HepG2 (cell line): ENCODE measurements around the gene RGPD3. TPM values are rescaled to one million over a fixed set of nuclear protein-coding genes. Genes with fewer than 3 reads are reported as not detected.
"Not testable (repeated sequence)": the region's sequence is repeated elsewhere in the genome, so short reads cannot be mapped to it uniquely, and the experiment has no call there.

Source experiments
- ATF1 ChIP-seq: IDR thresholded peaks from 2 replicates; pipeline ENCODE4 v1.6.1; 2016; ENCODE audit warnings: mild to moderate bottlenecking, control low read depth
- ELF3 ChIP-seq: IDR thresholded peaks from 2 replicates; pipeline ENCODE4 v1.6.1; 2016; ENCODE audit warnings: missing genetic modification reagents, missing compliant biosample characterization
- ERF ChIP-seq: IDR thresholded peaks from 2 replicates; pipeline ENCODE4 v1.6.1; 2018; ENCODE audit warnings: missing biosample characterization, missing genetic modification reagents
- FOSL2 ChIP-seq: sonication (generic); formaldehyde crosslinking; IDR thresholded peaks from 2 replicates; pipeline ENCODE4 v1.4.0; 2020; ENCODE audit warnings: missing genetic modification reagents
- FOXP4 ChIP-seq: sonication (generic); formaldehyde crosslinking; IDR thresholded peaks from 2 replicates; pipeline ENCODE4 v1.4.0; 2020; ENCODE audit warnings: missing genetic modification reagents
- HNF1A ChIP-seq, 2 experiments: sonication (generic) in 1 of 2; formaldehyde crosslinking in 1 of 2; IDR thresholded peaks; 2 replicates each; pipeline versions ENCODE4 v1.4.0 to v1.6.1; 2016 to 2020; ENCODE audit warnings: borderline replicate concordance in 1 of 2, low read depth in 1 of 2, mild to moderate bottlenecking in 1 of 2, missing genetic modification reagents in 1 of 2
- JUND ChIP-seq: sonication (generic); formaldehyde crosslinking; IDR thresholded peaks from 2 replicates; pipeline ENCODE4 v1.8.0; 2022; ENCODE audit warnings: mild to moderate bottlenecking, missing genetic modification reagents
- KDM5B ChIP-seq: sonication (generic); formaldehyde crosslinking; IDR thresholded peaks from 2 replicates; pipeline ENCODE4 v1.4.0; 2020; ENCODE audit warnings: missing genetic modification reagents, mild to moderate bottlenecking, borderline replicate concordance
- NCOA1 ChIP-seq: sonication (generic); formaldehyde crosslinking; IDR thresholded peaks from 2 replicates; pipeline ENCODE4 v1.9.0; 2021; ENCODE audit warnings: missing genetic modification reagents
- NR2C2 ChIP-seq: sonication (generic); formaldehyde crosslinking; IDR thresholded peaks from 2 replicates; pipeline ENCODE4 v1.4.0; 2020; ENCODE audit warnings: missing genetic modification reagents, mild to moderate bottlenecking, moderate library complexity, borderline replicate concordance
- NR2F6 ChIP-seq, 2 experiments: IDR thresholded peaks; 2 replicates each; pipeline ENCODE4 v1.6.1; 2016; ENCODE audit warnings: antibody characterized with exemption in 1 of 2, mild to moderate bottlenecking in 1 of 2
- POGZ ChIP-seq: sonication (generic); formaldehyde crosslinking; IDR thresholded peaks from 2 replicates; pipeline ENCODE4 v1.4.0; 2020; ENCODE audit warnings: mild to moderate bottlenecking, missing genetic modification reagents
- SAP130 ChIP-seq: IDR thresholded peaks from 2 replicates; pipeline ENCODE4 v1.6.1; 2016; ENCODE audit warnings: low read depth
- TCF7 ChIP-seq: sonication (generic); IDR thresholded peaks from 2 replicates; pipeline ENCODE4 v1.6.1; 2016; ENCODE audit warnings: antibody characterized with exemption, low read depth
- TOPORS ChIP-seq: sonication (generic); formaldehyde crosslinking; IDR thresholded peaks from 2 replicates; pipeline ENCODE4 v1.8.0; 2023; ENCODE audit warnings: mild to moderate bottlenecking, missing genetic modification reagents
- ZMAT3 ChIP-seq: sonication (generic); formaldehyde crosslinking; conservative IDR thresholded peaks from 2 replicates; pipeline ENCODE4 v1.7.0; 2021; ENCODE audit warnings: missing genetic modification reagents
- ZMYM4 ChIP-seq: sonication (generic); formaldehyde crosslinking; IDR thresholded peaks from 2 replicates; pipeline ENCODE4 v1.8.1; 2023; ENCODE audit warnings: mild to moderate bottlenecking, missing genetic modification reagents
- ZNF263 ChIP-seq: sonication (generic); formaldehyde crosslinking; IDR thresholded peaks from 2 replicates; pipeline ENCODE4 v1.4.0; 2020; ENCODE audit warnings: missing genetic modification reagents
- ZNF292 ChIP-seq: sonication (generic); formaldehyde crosslinking; IDR thresholded peaks from 2 replicates; pipeline ENCODE4 v1.8.1; 2022; ENCODE audit warnings: mild to moderate bottlenecking, low read depth, missing genetic modification reagents, borderline replicate concordance
- ZNF547 ChIP-seq: sonication (generic); formaldehyde crosslinking; IDR thresholded peaks from 2 replicates; pipeline ENCODE4 v1.5.1; 2020; ENCODE audit warnings: mild to moderate bottlenecking, missing genetic modification reagents
- polyA plus RNA-seq, 8 experiments: library from polyadenylated mRNA; depleted of rRNA in 3 of 8; stranded (reverse) in 7 of 8; unstranded in 1 of 8; fragments of >200 nt; fragmentation: Illumina TruSeq in 4 of 8; extraction: Trizol in 4 of 8; gene quantifications; 2 replicates each; pipeline versions ENCODE4 v1.2.1 to v1.2.3, GENCODE V29; 2011 to 2016; ENCODE audit warnings: low read depth in 4 of 8, missing spikeins in 1 of 8, mixed read lengths in 1 of 8; ENCODE audit not compliant: insufficient read depth in 1 of 8
- total RNA-seq, 5 experiments: library from RNA; depleted of rRNA; stranded (reverse); fragments of >200 nt; fragmentation: Illumina TruSeq; extraction: Trizol; gene quantifications; 2 replicates each; pipeline ENCODE4 v1.2.3, GENCODE V29; 2016; ENCODE audit warnings: low read depth in 1 of 5
- TF ChIP-seq, protein P1 (sequence below): IDR thresholded peaks from 2 replicates; pipeline ENCODE4 v1.6.1; 2016; ENCODE audit warnings: mild to moderate bottlenecking
- TF ChIP-seq, protein P2 (sequence below): IDR thresholded peaks from 2 replicates; pipeline ENCODE4 v1.6.1; 2016; ENCODE audit warnings: missing compliant biosample characterization, missing genetic modification reagents, borderline replicate concordance

The RGPD3 gene
- total and polyA plus RNA-seq, 2 of the 13 experiments (the other 11 are each of a cell fraction or from before 2014, with no cell fraction given), result 0.13 to 0.24 TPM

GRCh38 chr2:106384548-106384947, 83.7 kb downstream of the RGPD3 start (continued):
- TF ChIP-seq JUND (peak; percentile 48; the same call in 1 of the 2 replicates), NR2C2 (CRISPR knock-in tag) (peak; percentile 66; the same call in 1 of the 2 replicates), ZNF292 (CRISPR knock-in tag) (peak; percentile 75; the same call in 1 of the 2 replicates), TCF7 (peak; percentile 19; the same call in 1 of the 2 replicates), ZNF547 (peak; percentile 41; the same call in 1 of the 2 replicates), ZMAT3 (CRISPR knock-in tag) (peak; percentile 70; the same call in 1 of the 2 replicates), NR2F6 (IDR thresholded peaks at IDR 0.05) (peak; percentile 75), NR2F6 (CRISPR knock-in tag; IDR thresholded peaks at IDR 0.05) (peak; percentile 68), FOSL2 (CRISPR knock-in tag) (peak; percentile 43), ATF1 (CRISPR knock-in tag) (0 out of 2 replicates have a peak, but pooled peaks have one; percentile 27), ERF (CRISPR knock-in tag) (peak; percentile 41; the same call in 1 of the 2 replicates), POGZ (CRISPR knock-in tag) (peak; percentile 95), ZMYM4 (CRISPR knock-in tag) (peak; percentile 96), HNF1A (IDR thresholded peaks at IDR 0.05; ENCODE audit: low read depth) (peak; percentile 44; the same call in 1 of the 2 replicates), NCOA1 (0 out of 2 replicates have a peak, but pooled peaks have one; percentile 41), FOXP4 (CRISPR knock-in tag) (peak; percentile 62; the same call in 1 of the 2 replicates), KDM5B (peak; percentile 68; the same call in 1 of the 2 replicates), TOPORS (peak; percentile 42; the same call in 1 of the 2 replicates), SAP130 (CRISPR knock-in tag) (peak; percentile 16; the same call in 1 of the 2 replicates), ZNF263 (peak; percentile 97), ELF3 (CRISPR knock-in tag) (peak; percentile 43)
- TF ChIP-seq, protein P1, sequence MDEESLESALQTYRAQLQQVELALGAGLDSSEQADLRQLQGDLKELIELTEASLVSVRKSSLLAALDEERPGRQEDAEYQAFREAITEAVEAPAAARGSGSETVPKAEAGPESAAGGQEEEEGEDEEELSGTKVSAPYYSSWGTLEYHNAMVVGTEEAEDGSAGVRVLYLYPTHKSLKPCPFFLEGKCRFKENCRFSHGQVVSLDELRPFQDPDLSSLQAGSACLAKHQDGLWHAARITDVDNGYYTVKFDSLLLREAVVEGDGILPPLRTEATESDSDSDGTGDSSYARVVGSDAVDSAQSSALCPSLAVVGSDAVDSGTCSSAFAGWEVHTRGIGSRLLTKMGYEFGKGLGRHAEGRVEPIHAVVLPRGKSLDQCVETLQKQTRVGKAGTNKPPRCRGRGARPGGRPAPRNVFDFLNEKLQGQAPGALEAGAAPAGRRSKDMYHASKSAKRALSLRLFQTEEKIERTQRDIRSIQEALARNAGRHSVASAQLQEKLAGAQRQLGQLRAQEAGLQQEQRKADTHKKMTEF (CRISPR knock-in tag), result 0 out of 2 replicates have a peak, but pooled peaks have one; percentile 40
- TF ChIP-seq, protein P2, sequence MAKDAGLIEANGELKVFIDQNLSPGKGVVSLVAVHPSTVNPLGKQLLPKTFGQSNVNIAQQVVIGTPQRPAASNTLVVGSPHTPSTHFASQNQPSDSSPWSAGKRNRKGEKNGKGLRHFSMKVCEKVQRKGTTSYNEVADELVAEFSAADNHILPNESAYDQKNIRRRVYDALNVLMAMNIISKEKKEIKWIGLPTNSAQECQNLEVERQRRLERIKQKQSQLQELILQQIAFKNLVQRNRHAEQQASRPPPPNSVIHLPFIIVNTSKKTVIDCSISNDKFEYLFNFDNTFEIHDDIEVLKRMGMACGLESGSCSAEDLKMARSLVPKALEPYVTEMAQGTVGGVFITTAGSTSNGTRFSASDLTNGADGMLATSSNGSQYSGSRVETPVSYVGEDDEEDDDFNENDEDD (CRISPR knock-in tag), result 0 out of 2 replicates have a peak, but pooled peaks have one; percentile 27
- TF ChIP-seq HNF1A (CRISPR knock-in tag; IDR thresholded peaks at IDR 0.05; ENCODE audit: borderline replicate concordance), result not testable (repeated sequence)
